ENCODE measurements around the gene HPCAL1. TPM values are rescaled to one million over a fixed set of nuclear protein-coding genes. Genes with fewer than 3 reads are reported as not detected.
"Not testable (repeated sequence)": the region's sequence is repeated elsewhere in the genome, so short reads cannot be mapped to it uniquely, and the experiment has no call there.

Gene HPCAL1
- total RNA-seq, 1 donor from 2014 or later: 69.1 TPM

GRCh38 chr2:10437806-10438205, 135.1 kb downstream of the HPCAL1 start:
- no peak for DNase-seq (ENCODE audit: low read depth, low spot score)

- DNase-seq (ENCODE audit: low read depth, low spot score): no peak
Measured at GRCh38 chr2:10438688-10439087, 136.0 kb downstream of the HPCAL1 start.

GRCh38 chr2:10439185-10439879, 136.6 kb downstream of the HPCAL1 start:
- DNase-seq (ENCODE audit: low read depth, low spot score): no peak

- DNase-seq (ENCODE audit: low read depth, low spot score): no peak
Measured at GRCh38 chr2:10439971-10440370, 137.3 kb downstream of the HPCAL1 start.

- peak; percentile 35 for DNase-seq (ENCODE audit: low read depth, low spot score)
Measured at GRCh38 chr2:10440736-10441135, 138.0 kb downstream of the HPCAL1 start.

- no peak for DNase-seq (ENCODE audit: low read depth, low spot score)
Measured at GRCh38 chr2:10441948-10442347, 139.2 kb downstream of the HPCAL1 start.

- not testable (repeated sequence) for DNase-seq (ENCODE audit: low read depth, low spot score)
Measured at GRCh38 chr2:10442469-10443126, 139.9 kb downstream of the HPCAL1 start.

GRCh38 chr2:10444463-10444862, 141.8 kb downstream of the HPCAL1 start:
- no peak for DNase-seq (ENCODE audit: low read depth, low spot score)

- no peak for DNase-seq (ENCODE audit: low read depth, low spot score)
Measured at GRCh38 chr2:10446631-10447030, 143.9 kb downstream of the HPCAL1 start.

GRCh38 chr2:10447300-10447894, 144.7 kb downstream of the HPCAL1 start:
- DNase-seq (ENCODE audit: low read depth, low spot score): no peak

GRCh38 chr2:10447895-10448575, 145.3 kb downstream of the HPCAL1 start, which contains the start of gene ODC1:
Gene ODC1, minus strand, starts transcription at chr2:10448327. Its CDS starts 3,295 bp downstream, at chr2:10445032.
- DNase-seq (ENCODE audit: low read depth, low spot score): peak; percentile 63

GRCh38 chr2:10448576-10449485, 146.1 kb downstream of the HPCAL1 start:
- peak; percentile 60 for DNase-seq (ENCODE audit: low read depth, low spot score)

- no peak for DNase-seq (ENCODE audit: low read depth, low spot score)
Measured at GRCh38 chr2:10449486-10449831, 146.8 kb downstream of the HPCAL1 start.

GRCh38 chr2:10449838-10450691, 147.4 kb downstream of the HPCAL1 start:
- DNase-seq (ENCODE audit: low read depth, low spot score): no peak

- DNase-seq (ENCODE audit: low read depth, low spot score): no peak
Measured at GRCh38 chr2:10451819-10452218, 149.1 kb downstream of the HPCAL1 start.

GRCh38 chr2:10452312-10452711, 149.6 kb downstream of the HPCAL1 start:
- no peak for DNase-seq (ENCODE audit: low read depth, low spot score)

GRCh38 chr2:10452956-10453904, 150.5 kb downstream of the HPCAL1 start:
- DNase-seq (ENCODE audit: low read depth, low spot score): no peak

GRCh38 chr2:10453905-10454298, 151.2 kb downstream of the HPCAL1 start:
- DNase-seq (ENCODE audit: low read depth, low spot score): no peak

GRCh38 chr2:10454505-10454904, 151.8 kb downstream of the HPCAL1 start:
- DNase-seq (ENCODE audit: low read depth, low spot score): no peak

All from pulmonary artery endothelial cell (primary cell).